Measurements from ENCODE around the gene PRKD1.

GRCh38 chr14:29897181-29897580, 30.5 kb downstream of the PRKD1 start:
- no peak for TF ChIP-seq CTCF (IDR thresholded peaks at IDR 0.05)
- TF ChIP-seq POLR2A (IDR thresholded peaks at IDR 0.05), result no peak

Measured in right lobe of liver (tissue), 4 donors.